ENCODE measurements around the gene CAMSAP1.

Gene CAMSAP1

DNA sequence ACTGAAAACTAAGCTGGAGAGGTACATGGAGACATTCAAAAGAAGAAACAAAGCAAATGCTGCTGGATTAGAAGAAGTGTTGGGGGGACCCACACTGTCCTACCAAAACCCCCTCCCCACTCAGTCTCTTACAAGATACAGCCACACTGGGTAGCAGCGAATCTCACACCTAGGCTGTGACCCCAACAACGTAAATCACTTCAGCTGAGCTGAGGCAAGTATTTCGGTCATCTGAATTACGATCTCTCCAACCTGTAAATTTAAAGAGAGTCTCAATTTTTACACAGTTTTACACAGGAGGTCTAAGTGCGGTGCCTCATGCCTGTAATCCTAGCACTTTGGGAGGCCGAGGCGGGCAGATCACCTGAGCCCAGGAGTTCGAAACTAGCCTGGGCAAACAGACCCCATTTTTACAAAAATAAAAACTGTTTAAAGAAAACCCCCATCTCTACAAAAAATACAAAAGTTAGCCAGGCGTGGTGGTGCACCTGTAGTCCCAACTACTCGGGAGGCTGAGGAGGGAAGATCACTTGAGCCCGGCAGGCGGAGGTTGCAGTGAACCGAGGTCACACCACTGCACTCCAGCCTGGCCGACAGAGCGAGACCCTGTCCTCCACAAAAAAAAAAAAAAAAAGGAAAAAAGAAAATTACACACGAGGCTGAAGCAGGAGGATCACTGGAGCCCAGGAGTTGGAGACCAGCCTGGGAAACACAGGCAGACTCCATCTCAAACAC, 3.4 kb downstream of the CAMSAP1 start:
- TF ChIP-seq, protein P1, sequence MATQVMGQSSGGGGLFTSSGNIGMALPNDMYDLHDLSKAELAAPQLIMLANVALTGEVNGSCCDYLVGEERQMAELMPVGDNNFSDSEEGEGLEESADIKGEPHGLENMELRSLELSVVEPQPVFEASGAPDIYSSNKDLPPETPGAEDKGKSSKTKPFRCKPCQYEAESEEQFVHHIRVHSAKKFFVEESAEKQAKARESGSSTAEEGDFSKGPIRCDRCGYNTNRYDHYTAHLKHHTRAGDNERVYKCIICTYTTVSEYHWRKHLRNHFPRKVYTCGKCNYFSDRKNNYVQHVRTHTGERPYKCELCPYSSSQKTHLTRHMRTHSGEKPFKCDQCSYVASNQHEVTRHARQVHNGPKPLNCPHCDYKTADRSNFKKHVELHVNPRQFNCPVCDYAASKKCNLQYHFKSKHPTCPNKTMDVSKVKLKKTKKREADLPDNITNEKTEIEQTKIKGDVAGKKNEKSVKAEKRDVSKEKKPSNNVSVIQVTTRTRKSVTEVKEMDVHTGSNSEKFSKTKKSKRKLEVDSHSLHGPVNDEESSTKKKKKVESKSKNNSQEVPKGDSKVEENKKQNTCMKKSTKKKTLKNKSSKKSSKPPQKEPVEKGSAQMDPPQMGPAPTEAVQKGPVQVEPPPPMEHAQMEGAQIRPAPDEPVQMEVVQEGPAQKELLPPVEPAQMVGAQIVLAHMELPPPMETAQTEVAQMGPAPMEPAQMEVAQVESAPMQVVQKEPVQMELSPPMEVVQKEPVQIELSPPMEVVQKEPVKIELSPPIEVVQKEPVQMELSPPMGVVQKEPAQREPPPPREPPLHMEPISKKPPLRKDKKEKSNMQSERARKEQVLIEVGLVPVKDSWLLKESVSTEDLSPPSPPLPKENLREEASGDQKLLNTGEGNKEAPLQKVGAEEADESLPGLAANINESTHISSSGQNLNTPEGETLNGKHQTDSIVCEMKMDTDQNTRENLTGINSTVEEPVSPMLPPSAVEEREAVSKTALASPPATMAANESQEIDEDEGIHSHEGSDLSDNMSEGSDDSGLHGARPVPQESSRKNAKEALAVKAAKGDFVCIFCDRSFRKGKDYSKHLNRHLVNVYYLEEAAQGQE (IDR thresholded peaks at IDR 0.05; ENCODE audit: low read depth) = no peak
- TF ChIP-seq TAF1 (IDR thresholded peaks at IDR 0.05; ENCODE audit: low read depth) (no peak), EGR1 (IDR thresholded peaks at IDR 0.05) (no peak), TEAD4 (IDR thresholded peaks at IDR 0.05) (no peak), TCF12 (IDR thresholded peaks at IDR 0.05; ENCODE audit: low read depth) (no peak), ZBTB7A (IDR thresholded peaks at IDR 0.05; ENCODE audit: low read depth) (no peak), RAD21 (IDR thresholded peaks at IDR 0.05; ENCODE audit: low read depth) (no peak), NFIC (IDR thresholded peaks at IDR 0.05) (no peak), CEBPB (IDR thresholded peaks at IDR 0.05) (no peak), YY1 (IDR thresholded peaks at IDR 0.05; ENCODE audit: low read depth) (no peak), FOXM1 (IDR thresholded peaks at IDR 0.05; ENCODE audit: borderline replicate concordance, low read depth) (no peak)
- TF ChIP-seq, protein P2, sequence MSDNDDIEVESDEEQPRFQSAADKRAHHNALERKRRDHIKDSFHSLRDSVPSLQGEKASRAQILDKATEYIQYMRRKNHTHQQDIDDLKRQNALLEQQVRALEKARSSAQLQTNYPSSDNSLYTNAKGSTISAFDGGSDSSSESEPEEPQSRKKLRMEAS (IDR thresholded peaks at IDR 0.05) = no peak
- TF ChIP-seq, protein P3, sequence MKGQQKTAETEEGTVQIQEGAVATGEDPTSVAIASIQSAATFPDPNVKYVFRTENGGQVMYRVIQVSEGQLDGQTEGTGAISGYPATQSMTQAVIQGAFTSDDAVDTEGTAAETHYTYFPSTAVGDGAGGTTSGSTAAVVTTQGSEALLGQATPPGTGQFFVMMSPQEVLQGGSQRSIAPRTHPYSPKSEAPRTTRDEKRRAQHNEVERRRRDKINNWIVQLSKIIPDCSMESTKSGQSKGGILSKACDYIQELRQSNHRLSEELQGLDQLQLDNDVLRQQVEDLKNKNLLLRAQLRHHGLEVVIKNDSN (IDR thresholded peaks at IDR 0.05) = no peak

DNA sequence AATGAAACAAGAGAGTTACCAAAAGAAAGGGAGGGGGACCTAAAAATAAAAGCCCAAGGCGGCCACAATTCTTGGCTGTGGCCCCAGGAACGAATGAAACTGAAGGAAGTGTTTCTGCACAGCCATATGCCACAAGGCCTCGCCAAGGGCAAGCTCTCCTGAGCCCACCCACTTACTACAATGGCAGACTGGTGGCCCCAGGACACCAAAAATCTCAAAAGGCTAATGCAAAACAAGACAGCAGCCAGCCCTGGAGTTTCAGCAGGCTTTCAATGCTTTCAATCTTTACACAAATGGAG, 4.0 kb downstream of the CAMSAP1 start:
- no peak for TF ChIP-seq RAD21 (IDR thresholded peaks at IDR 0.05; ENCODE audit: low read depth)
- no peak for TF ChIP-seq NFIC (IDR thresholded peaks at IDR 0.05)
- no peak for TF ChIP-seq CREB1 (IDR thresholded peaks at IDR 0.05; ENCODE audit: low read depth)
- TF ChIP-seq, protein P2 (IDR thresholded peaks at IDR 0.05) = no peak
- TF ChIP-seq, protein P3 (IDR thresholded peaks at IDR 0.05) = no peak
- TF ChIP-seq, protein P1 (IDR thresholded peaks at IDR 0.05; ENCODE audit: low read depth) = no peak
- TF ChIP-seq TAF1 (IDR thresholded peaks at IDR 0.05; ENCODE audit: low read depth) = no peak
- TF ChIP-seq ZBTB7A (IDR thresholded peaks at IDR 0.05; ENCODE audit: low read depth) = no peak
- no peak for TF ChIP-seq TEAD4 (IDR thresholded peaks at IDR 0.05)
- no peak for TF ChIP-seq EGR1 (IDR thresholded peaks at IDR 0.05)
- TF ChIP-seq EP300 (IDR thresholded peaks at IDR 0.05; ENCODE audit: borderline replicate concordance) = no peak
- no peak for TF ChIP-seq YY1 (IDR thresholded peaks at IDR 0.05; ENCODE audit: low read depth)
- TF ChIP-seq TCF12 (IDR thresholded peaks at IDR 0.05; ENCODE audit: low read depth) = no peak
- TF ChIP-seq FOXM1 (IDR thresholded peaks at IDR 0.05; ENCODE audit: borderline replicate concordance, low read depth) = no peak
- no peak for TF ChIP-seq CEBPB (IDR thresholded peaks at IDR 0.05)

DNA sequence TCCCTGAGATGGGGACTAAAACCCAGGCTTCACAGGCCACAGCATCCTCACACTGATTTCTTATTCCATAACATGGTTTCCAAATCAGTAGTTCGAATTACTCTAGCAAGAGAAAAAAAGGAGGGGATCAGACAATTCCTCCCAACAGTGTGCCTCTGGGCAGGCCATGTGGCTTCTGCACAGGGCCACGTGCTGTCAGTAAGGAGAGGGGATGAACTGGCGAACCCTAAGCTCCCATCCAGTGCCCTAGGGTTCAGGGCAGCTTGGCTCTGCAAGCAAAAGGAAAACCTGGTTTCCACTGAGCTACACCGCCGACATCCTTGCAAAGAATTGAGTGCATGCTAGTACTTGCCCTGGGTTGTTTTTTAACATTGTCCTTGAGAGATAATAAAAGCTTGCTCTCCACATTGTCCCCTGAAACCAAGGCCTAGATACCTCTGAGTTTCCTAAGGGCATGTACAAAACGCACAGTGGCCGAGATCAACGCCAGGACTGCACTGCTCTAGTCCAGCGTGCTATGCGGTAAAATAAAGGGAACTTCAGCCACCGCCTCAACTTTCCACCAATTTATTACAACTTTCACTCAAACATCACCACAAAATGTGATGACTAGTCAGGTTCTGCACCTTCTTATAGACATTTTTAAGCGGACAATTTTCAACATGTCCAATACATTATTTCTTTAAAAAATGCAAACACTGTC, 4.5 kb downstream of the CAMSAP1 start:
- TF ChIP-seq, protein P1 (IDR thresholded peaks at IDR 0.05; ENCODE audit: low read depth) = no peak
- TF ChIP-seq, protein P3 (IDR thresholded peaks at IDR 0.05) = no peak

DNA sequence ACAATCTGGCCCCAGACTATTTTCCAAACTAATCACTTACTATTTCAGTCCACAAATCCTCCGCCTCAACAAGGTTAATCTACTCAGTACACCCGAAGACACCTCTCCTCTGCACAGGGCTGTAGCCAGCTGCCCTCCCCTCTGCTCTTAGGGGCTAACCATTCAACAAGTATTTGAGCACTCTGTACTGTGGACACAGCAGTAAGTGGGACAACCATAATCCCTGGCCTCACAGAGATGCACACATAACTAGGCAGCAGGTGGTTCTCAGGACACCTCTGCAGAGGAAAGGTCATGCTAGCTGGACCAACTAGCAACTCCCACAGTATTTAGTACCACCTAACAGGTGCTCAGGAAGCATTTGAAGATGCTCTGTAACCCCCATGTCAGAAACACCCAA, 5.5 kb downstream of the CAMSAP1 start:
- TF ChIP-seq, protein P3 (IDR thresholded peaks at IDR 0.05) = no peak
- TF ChIP-seq, protein P1 (IDR thresholded peaks at IDR 0.05; ENCODE audit: low read depth) = no peak
- no peak for TF ChIP-seq CREB1 (IDR thresholded peaks at IDR 0.05; ENCODE audit: low read depth)
- no peak for TF ChIP-seq NFIC (IDR thresholded peaks at IDR 0.05)
- no peak for TF ChIP-seq EGR1 (IDR thresholded peaks at IDR 0.05)
- TF ChIP-seq, protein P2 (IDR thresholded peaks at IDR 0.05) = no peak
- no peak for TF ChIP-seq FOXM1 (IDR thresholded peaks at IDR 0.05; ENCODE audit: borderline replicate concordance, low read depth)
- TF ChIP-seq TEAD4 (IDR thresholded peaks at IDR 0.05) = no peak
- TF ChIP-seq TAF1 (IDR thresholded peaks at IDR 0.05; ENCODE audit: low read depth) = no peak
- no peak for TF ChIP-seq CEBPB (IDR thresholded peaks at IDR 0.05)
- no peak for TF ChIP-seq EP300 (IDR thresholded peaks at IDR 0.05; ENCODE audit: borderline replicate concordance)
- no peak for TF ChIP-seq RAD21 (IDR thresholded peaks at IDR 0.05; ENCODE audit: low read depth)
- TF ChIP-seq YY1 (IDR thresholded peaks at IDR 0.05; ENCODE audit: low read depth) = no peak
- no peak for TF ChIP-seq ZBTB7A (IDR thresholded peaks at IDR 0.05; ENCODE audit: low read depth)
- TF ChIP-seq TCF12 (IDR thresholded peaks at IDR 0.05; ENCODE audit: low read depth) = no peak
